Measurements from ENCODE around the gene IL1B. TPM values are rescaled to one million over a fixed set of nuclear protein-coding genes. Genes with fewer than 3 reads are reported as not detected.

Gene IL1B
- total RNA-seq, 1 experiment from 2014 or later = 5.4 TPM

DNA sequence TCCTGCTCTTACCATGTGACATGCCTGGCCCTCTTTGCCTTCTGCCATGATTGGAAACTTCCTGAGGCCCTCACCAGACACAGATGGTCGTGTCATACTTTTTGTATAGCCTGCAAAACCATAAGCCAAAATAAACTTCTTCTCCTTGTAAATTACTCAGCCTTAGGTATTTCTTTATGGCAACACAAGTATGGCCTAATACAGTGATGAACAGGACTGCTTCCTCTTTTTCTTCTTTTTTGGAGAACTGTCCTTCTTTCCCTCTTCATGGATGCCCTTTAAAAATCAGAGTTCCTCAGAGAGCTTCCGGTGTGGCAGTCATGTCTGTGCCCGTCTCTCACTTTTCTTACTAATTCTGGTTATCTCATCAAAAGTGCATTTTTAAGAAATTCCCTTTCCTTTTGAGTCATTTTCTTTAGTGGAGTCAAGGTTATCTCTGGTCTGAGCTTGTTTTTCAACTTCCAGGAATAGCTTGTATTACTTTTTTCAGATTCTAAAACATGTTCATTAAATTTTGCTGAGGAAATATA, 43.1 kb downstream of the IL1B start:
- TSS peak; percentile 96 for BruUV-seq (replicated peaks)

GRCh38 chr2:112792419-112792818, 44.2 kb downstream of the IL1B start:
- Mint-ChIP-seq H3K36me3 (ENCODE audit: insufficient read depth, unreplicated experiment) (no peaks in the 10 kb centered on the region), H3K9me3 (ENCODE audit: unreplicated experiment) (peaks cover 27% of the 10 kb centered on the region), H3K4me1 (ENCODE audit: insufficient read depth, unreplicated experiment) (peaks cover 43% of the 10 kb centered on the region), H3K27ac (ENCODE audit: low read depth, unreplicated experiment) (peak overlapping the region; percentile 98), H3K27me3 (ENCODE audit: insufficient read depth, unreplicated experiment) (no peaks in the 10 kb centered on the region), H3K4me3 (ENCODE audit: unreplicated experiment) (no peak overlapping the region)
- ChIA-PET CTCF (interaction anchor here (1.4 to 1.6 kb wide), 2 partner anchors 99 to 149 kb away, joined by 3 read pairs; no protein-coding TSS in a partner anchor), POLR2A (interaction anchor here (6.3 kb wide), 1 partner anchor 10 kb away, joined by 131 read pairs; the partner anchor contains the start of gene IL1A)
- DNase-seq (ENCODE audit: unreplicated experiment) = no peak
- no TSS peak for BruUV-seq (replicated peaks)
- TF ChIP-seq CTCF (IDR thresholded peaks at IDR 0.05; ENCODE audit: unreplicated experiment) = no peak
- intact Hi-C loops (cut with micrococcal nuclease) = no loop called here

More for the DNA sequence above, 43.1 kb downstream of the IL1B start:
- POLR2A ChIA-PET = interaction anchor here (0.6 to 6.3 kb wide), 13 partner anchors 11 to 164 kb away, joined by 3 to 131 read pairs (median 6); partner anchors contain the start of genes IL1A and IL1B
- Mint-ChIP-seq H3K4me3 (ENCODE audit: unreplicated experiment) (no peak overlapping the region), H3K27ac (ENCODE audit: low read depth, unreplicated experiment) (peak overlapping the region; percentile 98), H3K4me1 (ENCODE audit: insufficient read depth, unreplicated experiment) (peaks cover 39% of the 10 kb centered on the region), H3K9me3 (ENCODE audit: unreplicated experiment) (peaks cover 30% of the 10 kb centered on the region), H3K27me3 (ENCODE audit: insufficient read depth, unreplicated experiment) (no peaks in the 10 kb centered on the region), H3K36me3 (ENCODE audit: insufficient read depth, unreplicated experiment) (no peaks in the 10 kb centered on the region)
- DNase-seq (ENCODE audit: unreplicated experiment) = no peak
- CTCF ChIA-PET = interaction anchor here (0.6 to 1.6 kb wide), 7 partner anchors 8 to 148 kb away, joined by 3 to 5 read pairs (median 3); partner anchors contain the start of gene CKAP2L
- TF ChIP-seq CTCF (IDR thresholded peaks at IDR 0.05; ENCODE audit: unreplicated experiment) = no peak
- intact Hi-C loops (cut with micrococcal nuclease) = no loop called here

GRCh38 chr2:112791693-112792230, 44.8 kb downstream of the IL1B start:
- BruUV-seq (replicated peaks) = no TSS peak
- no peak overlapping the region for H3K27ac Mint-ChIP-seq (ENCODE audit: low read depth, unreplicated experiment)
- H3K4me1 Mint-ChIP-seq (ENCODE audit: insufficient read depth, unreplicated experiment) = peaks cover 49% of the 10 kb centered on the region
- ChIA-PET POLR2A (interaction anchor here (0.9 to 6.3 kb wide), 2 partner anchors 9 to 147 kb away, joined by 3 to 131 read pairs; partner anchors contain the start of gene IL1A), CTCF (interaction anchor here (1.4 to 1.5 kb wide), 2 partner anchors 93 to 150 kb away, joined by 3 to 7 read pairs; no protein-coding TSS in a partner anchor)
- intact Hi-C loops (cut with micrococcal nuclease) = no loop called here
- no peak overlapping the region for H3K4me3 Mint-ChIP-seq (ENCODE audit: unreplicated experiment)
- no peaks in the 10 kb centered on the region for H3K27me3 Mint-ChIP-seq (ENCODE audit: insufficient read depth, unreplicated experiment)
- no peak for TF ChIP-seq CTCF (IDR thresholded peaks at IDR 0.05; ENCODE audit: unreplicated experiment)
- peaks cover 23% of the 10 kb centered on the region for H3K9me3 Mint-ChIP-seq (ENCODE audit: unreplicated experiment)
- no peak for DNase-seq (ENCODE audit: unreplicated experiment)
- H3K36me3 Mint-ChIP-seq (ENCODE audit: insufficient read depth, unreplicated experiment) = no peaks in the 10 kb centered on the region

DNA sequence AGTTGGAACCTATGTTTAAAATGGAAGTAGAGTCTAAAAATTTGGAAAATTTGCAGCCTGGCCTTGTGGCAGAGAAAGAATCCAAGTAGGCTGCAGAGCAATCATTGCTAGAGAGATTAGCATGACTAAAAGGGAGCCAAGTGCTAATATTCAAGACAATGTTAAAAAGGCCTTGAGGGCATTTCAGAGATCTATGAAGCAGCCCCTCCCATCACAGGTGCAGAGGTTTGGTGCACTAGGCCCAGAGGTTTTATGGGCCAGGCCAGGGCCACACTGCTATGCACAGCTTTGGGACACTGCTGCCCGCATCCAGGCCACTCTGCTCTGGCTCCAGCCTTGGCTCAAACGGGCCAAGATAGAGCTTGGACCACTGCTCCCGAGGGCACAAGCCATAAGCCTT, 45.6 kb downstream of the IL1B start:
- BruUV-seq (replicated peaks) = no TSS peak
- TF ChIP-seq CTCF (IDR thresholded peaks at IDR 0.05; ENCODE audit: unreplicated experiment) = no peak
- POLR2A ChIA-PET = interaction anchor here (0.9 to 6.3 kb wide), 2 partner anchors 8 to 146 kb away, joined by 3 to 131 read pairs; partner anchors contain the start of gene IL1A
- H3K36me3 Mint-ChIP-seq (ENCODE audit: insufficient read depth, unreplicated experiment) = no peaks in the 10 kb centered on the region
- intact Hi-C loops (cut with micrococcal nuclease) = no loop called here
- H3K4me1 Mint-ChIP-seq (ENCODE audit: insufficient read depth, unreplicated experiment) = peaks cover 52% of the 10 kb centered on the region
- H3K27me3 Mint-ChIP-seq (ENCODE audit: insufficient read depth, unreplicated experiment) = no peaks in the 10 kb centered on the region
- DNase-seq (ENCODE audit: unreplicated experiment) = no peak
- peaks cover 21% of the 10 kb centered on the region for H3K9me3 Mint-ChIP-seq (ENCODE audit: unreplicated experiment)
- H3K27ac Mint-ChIP-seq (ENCODE audit: low read depth, unreplicated experiment) = no peak overlapping the region
- H3K4me3 Mint-ChIP-seq (ENCODE audit: unreplicated experiment) = no peak overlapping the region
- CTCF ChIA-PET = interaction anchor here (1.5 to 1.8 kb wide), 2 partner anchors 94 to 168 kb away, joined by 5 to 7 read pairs; no protein-coding TSS in a partner anchor
